Smooth muscle cell (in vitro differentiated cells): ENCODE data around the gene GBE1. TPM values are rescaled to one million over a fixed set of nuclear protein-coding genes. Genes with fewer than 3 reads are reported as not detected.

ENCODE experiments used
- DNase-seq: peaks from one replicate; lab custom pipeline; 2025; ENCODE audit not compliant: unreplicated experiment; lab: John Stamatoyannopoulos, UW
- H2AFZ ChIP-seq: fragments of 200-600 bp; sonication (generic); 2 replicates; pipeline ENCODE4 v1.6.0; 2016; ENCODE audit warnings: antibody characterized with exemption, low read depth, mild to moderate bottlenecking
- H3F3A ChIP-seq: fragments of 200-600 bp; sonication (generic); 2 replicates; pipeline ENCODE4 v1.6.0; 2017; ENCODE audit warnings: antibody characterized with exemption, low read depth
- H3K27ac ChIP-seq: fragments of 200-600 bp; sonication (generic); 2 replicates; pipeline ENCODE4 v1.5.1; 2016; ENCODE audit warnings: low read depth, mild to moderate bottlenecking
- H3K27me3 ChIP-seq: fragments of 200-600 bp; sonication (generic); 2 replicates; pipeline ENCODE4 v1.6.1; 2016; ENCODE audit warnings: low read depth, mild to moderate bottlenecking
- H3K36me3 ChIP-seq: fragments of 200-600 bp; sonication (generic); 2 replicates; pipeline ENCODE4 v1.5.1; 2016; ENCODE audit warnings: low read depth
- H3K4me1 ChIP-seq: fragments of 200-600 bp; sonication (generic); 2 replicates; pipeline ENCODE4 v1.5.1; 2016; ENCODE audit warnings: low read depth
- H3K4me2 ChIP-seq: fragments of 200-600 bp; sonication (generic); 2 replicates; pipeline ENCODE4 v1.6.0; 2016; ENCODE audit warnings: mild to moderate bottlenecking
- H3K4me3 ChIP-seq: fragments of 200-600 bp; sonication (generic); 2 replicates; pipeline ENCODE4 v1.5.1; 2016; ENCODE audit warnings: mild to moderate bottlenecking
- H3K79me2 ChIP-seq: fragments of 200-600 bp; sonication (generic); 2 replicates; pipeline ENCODE4 v1.6.0; 2016; ENCODE audit warnings: low read depth, mild to moderate bottlenecking
- H3K9ac ChIP-seq: fragments of 200-600 bp; sonication (generic); 2 replicates; pipeline ENCODE4 v1.6.0; 2016; ENCODE audit warnings: low read depth
- H3K9me3 ChIP-seq: fragments of 200-600 bp; sonication (generic); replicated peaks from 2 replicates; pipeline ENCODE4 v1.5.1; 2016; ENCODE audit warnings: low read depth
- H4K20me1 ChIP-seq: fragments of 200-600 bp; sonication (generic); 2 replicates; pipeline ENCODE4 v1.6.0; 2016; ENCODE audit warnings: low read depth
- CTCF ChIP-seq: fragments of 200-600 bp; sonication (generic); IDR thresholded peaks from 2 replicates; pipeline ENCODE4 v1.5.1; 2017; ENCODE audit warnings: borderline replicate concordance, mild to moderate bottlenecking, antibody characterized with exemption; ENCODE audit not compliant: insufficient read depth, poor library complexity, severe bottlenecking
- WGBS: methylation state at CpG from one replicate; pipeline ENCODE4 v1.1.7; 2016; ENCODE audit warnings: low lambda C conversion rate; 5-methylcytosine and 5-hydroxymethylcytosine counted together
- polyA plus RNA-seq: library from polyadenylated mRNA; unstranded; fragments of >200 nt; fragmentation: Nextera tagmentation; extraction: Ambion mirVana; gene quantifications from 2 replicates; pipeline ENCODE4 v1.2.1, GENCODE V29; 2016
- total RNA-seq: library from RNA; depleted of rRNA; stranded (reverse); fragments of >200 nt; gene quantifications from 2 replicates; pipeline ENCODE4 v1.2.3, GENCODE V29; 2014

The GBE1 gene
- total and polyA plus RNA-seq, 2 experiments from 2014 or later: 23.4 to 50.8 TPM

GRCh38 chr3:81549388-81549787, 212.1 kb downstream of the GBE1 start:
- Histone ChIP-seq H3K4me2 (no peak overlapping the region), H2AFZ (no peak overlapping the region), H3F3A (no peaks in the 10 kb centered on the region), H3K36me3 (no peaks in the 10 kb centered on the region), H4K20me1 (no peaks in the 10 kb centered on the region), H3K27ac (no peak overlapping the region), H3K4me3 (no peak overlapping the region), H3K79me2 (no peaks in the 10 kb centered on the region), H3K9me3 (no peaks in the 10 kb centered on the region), H3K27me3 (no peaks in the 10 kb centered on the region), H3K4me1 (no peaks in the 10 kb centered on the region), H3K9ac (no peak overlapping the region)
- 100% methylated on average over 1 of the region's 1 CpG for WGBS
- TF ChIP-seq CTCF: no peak
- DNase-seq: no peak

GRCh38 chr3:81545572-81545971, 215.9 kb downstream of the GBE1 start:
- Histone ChIP-seq H3F3A (no peaks in the 10 kb centered on the region), H3K27ac (no peak overlapping the region)

GRCh38 chr3:81544385-81544784, 217.1 kb downstream of the GBE1 start:
- no peaks in the 10 kb centered on the region for H4K20me1 ChIP-seq
- no peak for DNase-seq
- no peak overlapping the region for H3K4me2 ChIP-seq
- no peaks in the 10 kb centered on the region for H3K4me1 ChIP-seq
- H3K9ac ChIP-seq: no peak overlapping the region
- WGBS: 98% methylated on average over 4 of the region's 4 CpGs
- no peaks in the 10 kb centered on the region for H3K36me3 ChIP-seq
- no peak for TF ChIP-seq CTCF
- H3K79me2 ChIP-seq: no peaks in the 10 kb centered on the region
- H3K9me3 ChIP-seq: no peaks in the 10 kb centered on the region
- no peak overlapping the region for H3K27ac ChIP-seq
- no peak overlapping the region for H3K4me3 ChIP-seq
- no peaks in the 10 kb centered on the region for H3F3A ChIP-seq
- H2AFZ ChIP-seq: no peak overlapping the region
- no peaks in the 10 kb centered on the region for H3K27me3 ChIP-seq

More at GRCh38 chr3:81545572-81545971, 215.9 kb downstream of the GBE1 start:
- Histone ChIP-seq H3K9ac (no peak overlapping the region), H3K4me2 (no peak overlapping the region), H4K20me1 (no peaks in the 10 kb centered on the region), H3K79me2 (no peaks in the 10 kb centered on the region), H3K9me3 (no peaks in the 10 kb centered on the region), H3K4me3 (no peak overlapping the region), H2AFZ (no peak overlapping the region), H3K4me1 (no peaks in the 10 kb centered on the region), H3K27me3 (no peaks in the 10 kb centered on the region), H3K36me3 (no peaks in the 10 kb centered on the region)
- TF ChIP-seq CTCF: no peak
- no peak for DNase-seq
- WGBS: 76% methylated on average over 2 of the region's 2 CpGs

GRCh38 chr3:81540787-81541186, 220.7 kb downstream of the GBE1 start:
- Histone ChIP-seq H3K27ac (no peak overlapping the region), H4K20me1 (no peaks in the 10 kb centered on the region), H3K27me3 (no peaks in the 10 kb centered on the region), H3F3A (no peaks in the 10 kb centered on the region), H3K4me1 (no peaks in the 10 kb centered on the region), H3K4me3 (no peak overlapping the region), H2AFZ (no peak overlapping the region), H3K36me3 (no peaks in the 10 kb centered on the region), H3K4me2 (no peak overlapping the region), H3K9ac (no peak overlapping the region), H3K79me2 (no peaks in the 10 kb centered on the region), H3K9me3 (no peaks in the 10 kb centered on the region)
- DNase-seq: no peak
- 97% methylated on average over 1 of the region's 1 CpG for WGBS
- no peak for TF ChIP-seq CTCF
